Activated CD8-positive, alpha-beta memory T cell treated with anti-CD3 and anti-CD28 coated beads, Interleukin-2, amount 50 U/mL, for 48 hours (primary cell): ENCODE results near the gene RAP1GAP2.
A peak's percentile ranks its signal among the peaks of the same experiment; 100 is the strongest.

Experiments used
- DNase-seq: peaks from one replicate; pipeline ENCODE4 v3.0.0-alpha.2; 2020

Gene RAP1GAP2

DNA sequence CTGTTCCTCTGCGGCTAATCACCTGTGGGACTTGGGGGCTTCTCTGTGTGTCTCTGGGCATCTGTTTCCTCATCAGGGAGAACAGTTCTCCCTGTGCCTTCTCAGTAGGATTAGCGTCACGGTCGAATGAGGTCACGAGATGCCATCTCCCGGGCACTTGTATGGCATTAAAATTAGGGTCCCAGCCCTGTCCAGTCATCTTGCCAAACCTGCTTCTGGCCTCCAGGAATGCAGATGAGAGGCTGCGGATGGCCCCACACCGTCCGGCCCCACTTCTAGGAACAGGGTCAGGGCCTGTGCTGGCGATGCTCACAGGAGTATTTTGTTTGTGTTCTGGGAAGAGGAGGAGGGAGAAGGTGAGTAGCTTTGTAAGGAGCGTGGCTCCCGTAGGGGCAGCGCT, 208.7 kb downstream of the RAP1GAP2 start:
- DNase-seq = no peak

DNA sequence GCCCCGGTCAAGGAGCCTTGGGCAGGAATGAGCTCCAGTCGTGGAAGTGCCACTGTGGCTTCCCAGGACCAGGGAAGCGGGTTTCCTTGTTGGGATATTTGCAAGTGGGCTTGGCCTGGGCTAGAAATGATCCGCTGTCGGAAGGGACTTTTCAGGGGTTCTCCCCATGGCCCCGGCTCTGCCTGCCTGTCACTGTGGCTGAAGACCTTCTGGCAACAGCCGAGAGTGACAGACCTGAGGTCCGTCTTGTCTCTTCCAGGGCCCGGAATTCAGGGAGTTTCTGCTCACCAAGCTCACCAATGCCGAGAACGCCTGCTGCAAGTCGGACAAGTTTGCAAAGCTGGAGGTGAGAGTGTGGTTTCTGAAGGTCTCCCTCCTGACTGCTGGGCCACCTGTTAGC, 209.5 kb downstream of the RAP1GAP2 start:
- no peak for DNase-seq

DNA sequence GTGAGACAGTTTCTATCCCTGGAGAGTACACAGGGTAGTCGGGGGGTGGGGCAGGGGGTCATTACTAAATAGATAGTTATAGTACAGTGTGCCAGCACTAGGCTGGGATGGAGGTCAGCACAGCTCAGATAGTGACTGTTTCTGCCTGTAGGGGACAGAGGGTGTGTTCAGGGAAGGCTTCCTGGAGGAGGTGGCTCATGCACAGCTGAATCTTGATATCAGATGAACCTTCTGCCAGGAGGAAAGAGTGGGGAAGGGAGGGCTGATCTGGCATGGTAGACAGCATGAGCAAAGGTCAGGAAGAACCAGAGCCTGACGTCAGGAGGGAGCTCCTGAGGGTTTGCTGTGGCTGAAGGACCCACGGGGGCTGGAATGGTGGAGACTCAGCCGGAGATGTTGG, 210.6 kb downstream of the RAP1GAP2 start:
- no peak for DNase-seq

DNA sequence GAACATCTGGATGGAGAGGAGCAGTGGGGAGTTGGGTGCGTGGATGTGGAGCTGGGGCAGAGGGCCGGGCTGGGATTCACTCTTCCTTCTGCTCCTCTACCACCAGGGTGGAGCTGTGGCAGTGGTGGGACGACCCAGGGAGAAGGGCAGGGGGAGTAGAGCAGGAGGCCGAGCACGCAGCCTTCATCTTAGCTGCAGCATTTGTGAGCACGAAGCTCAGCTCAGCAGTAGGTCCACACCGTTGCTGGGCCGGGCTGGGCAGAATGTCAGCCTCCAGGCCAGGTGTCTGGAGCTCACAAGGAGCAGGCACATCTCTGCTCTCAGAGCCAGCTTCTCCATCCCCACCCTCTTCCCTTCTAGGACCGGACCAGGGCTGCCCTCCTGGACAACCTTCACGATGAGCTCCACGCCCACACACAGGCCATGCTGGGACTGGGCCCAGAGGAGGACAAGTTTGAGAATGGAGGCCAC, 211.4 kb downstream of the RAP1GAP2 start:
- no peak for DNase-seq

GRCh38 chr17:3008336-3009288, 212.4 kb downstream of the RAP1GAP2 start:
- DNase-seq = no peak

GRCh38 chr17:3009411-3009920, 213.2 kb downstream of the RAP1GAP2 start:
- no peak for DNase-seq

DNA sequence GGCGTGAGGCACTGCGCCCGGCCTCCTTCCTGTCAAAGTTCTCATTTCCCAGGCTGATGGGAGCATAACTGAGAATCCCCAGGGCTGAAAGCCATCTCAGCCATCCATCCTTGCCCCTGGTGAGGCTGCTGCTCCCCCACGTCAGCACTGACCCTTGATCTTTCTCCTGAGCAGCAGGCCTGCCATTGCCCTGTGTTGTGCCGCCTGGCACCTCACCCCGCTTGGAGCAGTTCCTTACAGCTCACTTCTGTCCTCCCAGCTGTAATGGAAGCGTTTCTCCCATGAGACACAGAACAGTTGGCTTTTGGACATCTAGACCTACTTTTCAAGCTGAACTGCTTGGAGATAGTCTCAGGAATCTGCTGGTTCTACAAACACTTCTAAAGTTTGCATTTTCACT, 215.7 kb downstream of the RAP1GAP2 start:
- no peak for DNase-seq

DNA sequence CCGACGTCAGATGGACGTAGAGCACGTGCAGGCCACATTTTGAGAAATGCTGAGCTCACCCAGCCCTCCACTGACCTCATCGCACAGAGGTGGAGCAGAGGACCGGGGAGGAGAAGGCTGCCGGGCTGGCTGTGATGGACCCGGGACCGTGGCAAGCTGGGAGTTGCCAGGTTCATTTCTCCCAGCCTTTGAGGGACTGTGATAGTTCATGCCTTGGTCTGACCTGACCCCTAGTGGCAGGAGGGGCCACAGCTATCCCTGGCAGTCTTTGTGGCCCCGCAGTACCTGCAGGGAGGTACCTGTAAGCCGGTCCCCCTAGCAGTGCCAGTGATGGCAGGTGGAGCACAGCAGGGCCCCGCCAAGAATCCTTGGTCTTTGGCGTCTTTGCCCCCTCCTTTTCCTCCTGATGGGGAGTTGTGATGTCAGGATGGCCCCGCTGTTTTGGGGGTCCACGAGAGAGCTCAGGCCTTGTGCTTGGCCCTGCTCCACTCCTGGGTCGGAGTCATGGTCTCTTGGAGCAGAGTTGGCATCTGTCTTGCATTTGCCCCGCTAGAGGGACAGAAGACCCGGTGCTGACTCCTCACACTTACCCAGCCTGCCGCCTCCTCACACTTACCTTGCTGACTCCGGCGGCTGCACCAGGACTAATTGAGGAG, 216.8 kb downstream of the RAP1GAP2 start:
- peak; percentile 70 for DNase-seq

GRCh38 chr17:3015890-3016289, 219.7 kb downstream of the RAP1GAP2 start:
- DNase-seq = no peak

DNA sequence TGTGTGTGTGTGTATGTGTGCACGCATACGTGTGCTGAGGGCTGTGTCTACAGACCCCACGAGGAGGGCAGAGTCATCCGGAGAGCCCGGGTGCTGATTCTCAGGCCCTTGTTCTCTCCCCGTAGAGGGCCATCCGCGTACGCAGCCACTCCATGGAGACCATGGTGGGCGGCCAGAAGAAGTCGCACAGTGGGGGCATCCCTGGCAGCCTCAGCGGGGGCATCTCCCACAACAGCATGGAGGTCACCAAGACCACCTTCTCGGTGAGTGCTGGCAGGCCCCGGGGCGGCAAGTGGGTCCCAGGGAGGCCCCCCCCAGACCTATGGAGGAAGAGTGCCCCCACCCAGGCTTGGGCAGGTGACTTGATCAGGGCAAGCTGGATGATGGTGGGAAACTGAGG, 221.7 kb downstream of the RAP1GAP2 start:
- DNase-seq = no peak

DNA sequence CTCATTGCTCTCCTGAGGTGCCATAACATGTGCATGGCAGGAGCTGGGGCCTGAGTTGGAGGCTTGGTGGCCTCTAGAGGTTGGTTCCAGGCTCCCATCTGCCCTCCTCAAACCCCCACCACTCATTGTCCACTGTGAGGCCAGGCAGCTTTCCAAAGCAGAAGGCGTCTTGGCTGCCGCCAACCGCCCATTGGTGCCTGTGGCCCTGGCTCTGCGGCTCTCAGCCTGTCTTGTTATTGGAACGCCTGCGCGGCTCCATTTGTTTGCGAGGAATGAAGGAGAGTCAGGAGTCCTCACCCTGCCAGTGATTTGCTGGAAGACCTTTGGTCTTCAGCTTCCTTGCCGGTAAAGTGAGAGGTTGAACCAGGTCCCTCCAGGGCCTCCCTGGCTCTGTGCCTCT, 223.5 kb downstream of the RAP1GAP2 start:
- no peak for DNase-seq

DNA sequence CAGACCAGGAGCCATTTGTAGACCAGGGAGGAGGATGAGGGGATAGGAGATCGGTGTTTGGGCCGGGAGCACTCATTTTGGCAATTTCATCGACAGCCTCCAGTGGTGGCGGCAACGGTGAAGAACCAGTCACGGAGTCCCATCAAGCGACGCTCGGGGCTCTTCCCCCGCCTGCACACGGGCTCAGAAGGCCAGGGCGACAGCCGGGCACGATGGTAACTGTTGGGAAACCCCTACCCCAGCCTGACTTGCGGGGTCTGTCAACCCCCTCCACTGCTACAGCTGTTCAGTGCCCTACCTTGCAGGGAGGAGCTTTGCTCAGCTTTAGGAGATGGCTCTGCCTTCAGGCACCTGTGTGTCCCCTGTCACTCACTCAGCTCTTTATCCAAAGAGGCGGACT, 224.1 kb downstream of the RAP1GAP2 start:
- DNase-seq = no peak

DNA sequence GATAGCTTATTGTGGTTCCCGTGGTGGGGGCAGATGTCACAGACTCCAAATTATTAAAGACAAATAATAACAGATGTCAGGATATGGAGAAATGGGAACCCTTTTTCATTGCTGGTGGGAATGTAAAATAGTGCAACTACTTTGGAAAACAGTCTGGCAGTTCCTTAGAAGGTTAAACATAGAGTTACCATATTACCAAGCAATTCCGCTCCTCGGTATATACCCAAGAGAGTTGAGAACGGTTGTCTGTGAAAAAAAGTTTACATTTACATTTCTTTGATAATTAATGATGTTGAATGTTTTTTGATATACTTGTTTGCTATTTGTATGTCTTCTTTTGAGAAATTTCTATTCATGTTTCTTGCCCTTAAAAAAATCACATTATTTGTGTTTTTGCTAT, 226.0 kb downstream of the RAP1GAP2 start:
- no peak for DNase-seq

GRCh38 chr17:3024346-3024745, 228.1 kb downstream of the RAP1GAP2 start:
- DNase-seq = no peak

- no peak for DNase-seq
Measured at GRCh38 chr17:3025421-3026124, 229.3 kb downstream of the RAP1GAP2 start.

- no peak for DNase-seq
Measured at GRCh38 chr17:3026125-3026855, 230.1 kb downstream of the RAP1GAP2 start.

GRCh38 chr17:3026856-3027751, 230.9 kb downstream of the RAP1GAP2 start:
- no peak for DNase-seq

DNA sequence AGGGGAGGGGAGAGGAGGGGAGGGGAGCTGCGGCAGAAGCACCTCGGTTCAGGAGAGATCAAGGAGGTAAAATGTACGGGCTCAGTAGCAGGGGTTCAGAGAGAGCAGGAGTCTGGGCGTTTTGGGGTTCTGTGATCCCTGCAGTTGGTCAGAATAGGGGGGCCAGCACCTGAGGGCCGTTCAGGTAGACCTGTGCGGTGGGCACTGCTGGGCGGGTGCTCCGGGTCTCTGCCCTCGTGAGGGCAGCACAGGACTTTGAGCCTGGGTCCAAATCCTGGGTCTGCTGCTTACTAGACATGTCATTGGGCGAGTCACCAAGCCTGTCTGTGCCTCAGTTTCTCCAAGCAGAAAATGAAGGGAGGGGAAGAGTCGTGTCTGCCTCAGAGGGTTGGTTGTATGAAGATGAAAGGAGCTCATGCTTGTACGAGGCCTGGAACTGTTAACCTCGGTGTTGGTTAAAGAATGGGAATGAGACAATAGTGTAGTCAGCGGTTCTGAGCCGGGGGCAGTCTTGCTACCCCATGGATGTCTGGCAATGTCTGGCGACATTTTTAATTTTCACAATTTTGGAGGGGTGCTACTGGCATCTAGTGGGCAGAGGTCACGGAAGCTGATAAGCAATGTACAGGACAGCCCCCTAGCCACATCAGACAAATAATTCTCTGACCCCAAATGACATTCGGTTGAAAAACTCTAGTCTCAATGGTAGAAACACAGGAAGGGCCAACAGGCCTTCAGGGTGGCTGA, 231.7 kb downstream of the RAP1GAP2 start:
- no peak for DNase-seq

DNA sequence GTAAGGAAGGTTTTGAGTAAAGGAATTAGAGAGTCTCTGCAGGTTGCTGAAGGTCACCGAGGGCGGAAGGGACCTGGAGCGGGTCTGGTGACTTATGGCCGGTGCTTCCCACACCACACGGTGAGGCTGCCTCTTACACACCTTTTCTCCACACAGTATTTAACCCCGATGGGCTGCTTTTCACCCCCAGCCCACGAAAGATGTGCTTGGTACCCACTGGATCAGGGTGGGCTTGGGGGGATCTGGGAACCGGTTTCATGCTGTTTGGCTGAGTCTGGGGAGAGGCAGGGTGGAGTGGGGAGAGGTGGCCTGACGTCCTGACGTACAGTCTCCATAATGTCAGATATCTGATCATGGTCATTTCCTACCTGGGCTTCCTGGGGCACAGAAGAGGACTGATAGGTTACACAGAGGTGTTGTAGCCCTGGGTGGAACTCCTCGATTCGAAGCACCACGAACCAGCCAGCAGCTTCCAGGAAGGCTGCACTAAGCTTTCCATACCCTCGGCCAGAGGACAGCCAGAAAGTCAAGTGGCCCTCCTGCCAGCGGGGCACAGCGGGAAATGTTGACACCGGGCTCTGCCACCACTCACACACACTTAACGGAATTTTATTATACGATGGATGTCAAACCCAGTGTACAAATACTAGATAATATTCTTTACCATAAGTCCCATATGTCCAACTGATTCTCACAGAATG, 233.1 kb downstream of the RAP1GAP2 start:
- no peak for DNase-seq

DNA sequence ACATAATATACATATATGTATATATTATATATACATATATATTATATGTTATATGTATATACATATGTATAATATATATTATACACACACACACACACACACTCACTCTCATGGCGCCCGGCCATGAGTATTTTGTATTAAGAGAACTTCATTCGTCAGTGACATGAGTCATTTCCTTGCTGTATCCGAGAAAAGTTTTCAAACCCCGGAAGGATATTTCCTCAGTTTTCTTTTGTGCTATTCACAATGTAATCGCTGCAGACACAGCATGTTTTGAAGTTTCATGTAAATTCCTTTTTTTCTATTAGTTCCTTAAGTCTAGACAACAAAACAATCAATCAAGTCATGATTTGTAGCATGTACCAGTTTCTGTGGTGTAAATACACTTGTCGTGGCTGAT, 233.9 kb downstream of the RAP1GAP2 start:
- no peak for DNase-seq
